Liver (tissue), 3 donors: Measurements from ENCODE around the gene TMEM120A.

ENCODE experiments used
- CTCF ChIP-seq: fragments of 150-350 bp; IDR thresholded peaks from 2 replicates; pipeline ENCODE4 v1.5.1; 2017; ENCODE audit warnings: improper control_type of control experiment, low read depth, low read length; ENCODE audit not compliant: missing input control
- GABPA ChIP-seq, 2 donors: IDR thresholded peaks in 1 of 2; conservative IDR thresholded peaks in 1 of 2; 2 replicates each; pipeline ENCODE4 v1.6.1; 2016; ENCODE audit warnings: antibody characterized with exemption in 2 of 2, mild to moderate bottlenecking in 1 of 2, moderate library complexity in 1 of 2
- NR2F2 ChIP-seq: IDR thresholded peaks from 2 replicates; pipeline ENCODE4 v1.6.1; 2016; ENCODE audit warnings: antibody characterized with exemption
- TAF1 ChIP-seq: conservative IDR thresholded peaks from 2 replicates; pipeline ENCODE4 v1.6.1; 2016; ENCODE audit warnings: antibody characterized with exemption, mild to moderate bottlenecking
- TF ChIP-seq, protein P1 (sequence below): IDR thresholded peaks from 2 replicates; pipeline ENCODE4 v1.6.1; 2016; ENCODE audit warnings: antibody characterized with exemption
- donor health status: healthy.
- donor health status: healthy.

DNA sequence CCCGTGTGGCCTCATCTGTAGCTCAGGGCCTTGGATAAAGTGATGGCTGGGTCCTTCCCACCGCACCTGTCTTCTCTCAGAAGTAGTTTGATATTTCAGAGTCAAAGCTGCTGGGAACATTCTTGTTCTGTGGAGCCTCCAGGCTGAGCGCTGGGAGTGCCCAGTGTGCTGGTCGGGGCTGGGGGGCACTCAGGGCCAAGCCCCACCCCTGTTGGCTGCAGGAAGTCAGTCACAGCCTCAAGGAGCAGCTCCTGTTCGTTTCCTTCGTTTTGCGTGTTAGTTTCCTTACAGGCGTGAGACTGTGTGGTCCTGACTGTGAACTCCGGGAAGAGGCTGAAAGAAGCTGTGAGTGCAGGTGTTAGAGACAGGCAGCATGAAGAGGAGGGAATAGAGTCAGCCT, 46.2 kb downstream of the TMEM120A start:
- no peak for TF ChIP-seq CTCF
- TF ChIP-seq NR2F2, result no peak
- TF ChIP-seq TAF1, result no peak
- TF ChIP-seq, protein P1, sequence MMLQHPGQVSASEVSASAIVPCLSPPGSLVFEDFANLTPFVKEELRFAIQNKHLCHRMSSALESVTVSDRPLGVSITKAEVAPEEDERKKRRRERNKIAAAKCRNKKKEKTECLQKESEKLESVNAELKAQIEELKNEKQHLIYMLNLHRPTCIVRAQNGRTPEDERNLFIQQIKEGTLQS, result no peak
- TF ChIP-seq GABPA (IDR thresholded peaks at IDR 0.05 in 1 of 2, conservative IDR thresholded peaks at IDR 0.05 in 1 of 2), result no peak
